IMR-90 (cell line): ENCODE measurements around the gene RBP4. TPM values are rescaled to one million over a fixed set of nuclear protein-coding genes. Genes with fewer than 3 reads are reported as not detected.

Experiments
- ATAC-seq: fragments of 200-7000 bp; cut with Tn5 transposase; 2 replicates; pipeline ENCODE4 v1.9.1; 2020; ENCODE audit warnings: low read depth, mild to moderate bottlenecking, moderate library complexity
- BruUV-seq: library from RNA; stranded (reverse); fragments of 400-500 nt; replicated peaks from 2 replicates; lab custom pipeline; 2021; lab: Mats Ljungman, UMichigan
- CTCF ChIA-PET: fragments of 300-600 bp; formaldehyde crosslinking; extraction: SDS; loops from one replicate; lab custom pipeline; 2021; ENCODE audit warnings: antibody characterized with exemption; lab: Yijun Ruan, JAX
- POLR2A ChIA-PET: fragments of 300-600 bp; sonication (Branson Sonifier 250); formaldehyde crosslinking; loops from one replicate; lab custom pipeline; 2022; ENCODE audit warnings: antibody characterized with exemption; ENCODE audit not compliant: unreplicated experiment; lab: Charles Lee
- DNase-seq: peaks from one replicate; pipeline ENCODE4 v3.0.0; 2013
- H2AFZ ChIP-seq: replicated peaks from 2 replicates; pipeline ENCODE3; 2013; ENCODE audit warnings: low read length, mild to moderate bottlenecking; ENCODE audit not compliant: poor library complexity
- H2AK5ac ChIP-seq: 2 replicates; pipeline ENCODE4 v1.6.1; 2013; ENCODE audit warnings: low read depth, low read length, inconsistent platforms
- H2AK9ac ChIP-seq: replicated peaks from 2 replicates; pipeline ENCODE3; 2013; ENCODE audit warnings: mild to moderate bottlenecking, low read depth, low read length, moderate library complexity; ENCODE audit not compliant: poor library complexity
- H2BK120ac ChIP-seq: 2 replicates; pipeline ENCODE4 v1.6.1; 2013; ENCODE audit warnings: low read depth, low read length, inconsistent platforms
- H2BK15ac ChIP-seq: 3 replicates; pipeline ENCODE4 v1.6.1; 2013; ENCODE audit warnings: low read depth, low read length, inconsistent platforms
- H2BK20ac ChIP-seq: 2 replicates; pipeline ENCODE4 v1.6.1; 2013; ENCODE audit warnings: low read depth, mild to moderate bottlenecking, inconsistent platforms, low read length, moderate library complexity
- H2BK5ac ChIP-seq: 2 replicates; pipeline ENCODE4 v1.6.1; 2013; ENCODE audit warnings: mild to moderate bottlenecking, low read depth, low read length, inconsistent platforms; ENCODE audit not compliant: poor library complexity, severe bottlenecking
- H3K14ac ChIP-seq: replicated peaks from 2 replicates; pipeline ENCODE4 v1.6.1; 2013; ENCODE audit warnings: low read depth, low read length, inconsistent platforms
- H3K18ac ChIP-seq: 2 replicates; pipeline ENCODE4 v1.6.1; 2013; ENCODE audit warnings: low read depth, low read length, control low read depth
- H3K23ac ChIP-seq: 2 replicates; pipeline ENCODE4 v1.6.1; 2013; ENCODE audit warnings: low read depth, low read length, inconsistent platforms
- H3K27ac ChIP-seq: 2 replicates; pipeline ENCODE4 v1.5.1; 2013; ENCODE audit warnings: mild to moderate bottlenecking, control low read depth, low read length; ENCODE audit not compliant: insufficient read depth
- H3K27me3 ChIP-seq: 2 replicates; pipeline ENCODE4 v1.6.1; 2013; ENCODE audit warnings: low read length; ENCODE audit not compliant: control insufficient read depth, insufficient read depth
- H3K36me3 ChIP-seq: 2 replicates; pipeline ENCODE4 v1.6.1; 2013; ENCODE audit warnings: low read length, mixed read lengths; ENCODE audit not compliant: control insufficient read depth, insufficient read depth
- H3K4ac ChIP-seq: 2 replicates; pipeline ENCODE4 v1.6.1; 2013; ENCODE audit warnings: low read depth, low read length, inconsistent platforms
- H3K4me1 ChIP-seq: 2 replicates; pipeline ENCODE4 v1.6.1; 2013; ENCODE audit warnings: low read length, mixed read lengths; ENCODE audit not compliant: control insufficient read depth, insufficient read depth
- H3K4me2 ChIP-seq: 2 replicates; pipeline ENCODE4 v1.6.1; 2013; ENCODE audit warnings: low read depth, mild to moderate bottlenecking, control low read depth, low read length, moderate library complexity
- H3K4me3 ChIP-seq: 2 replicates; pipeline ENCODE4 v1.5.1; 2013; ENCODE audit warnings: low read depth, mild to moderate bottlenecking, control low read depth, low read length, moderate library complexity; ENCODE audit not compliant: insufficient read depth
- H3K56ac ChIP-seq: 2 replicates; pipeline ENCODE4 v1.6.1; 2013; ENCODE audit warnings: low read length, inconsistent platforms; ENCODE audit not compliant: insufficient read depth; ENCODE audit errors: extremely low read depth
- H3K79me1 ChIP-seq, 2 experiments: 2 replicates each; pipeline ENCODE4 v1.6.1; 2013; ENCODE audit warnings: low read length in 2 of 2, inconsistent platforms in 1 of 2, low read depth in 1 of 2
- H3K9ac ChIP-seq: 2 replicates; pipeline ENCODE4 v1.6.1; 2013; ENCODE audit warnings: low read depth, low read length, control low read depth
- H3K9me1 ChIP-seq: 2 replicates; pipeline ENCODE4 v1.6.1; 2013; ENCODE audit warnings: low read length, inconsistent platforms; ENCODE audit not compliant: insufficient read depth
- H3K9me3 ChIP-seq: 2 replicates; pipeline ENCODE4 v1.6.1; 2013; ENCODE audit warnings: low read length; ENCODE audit not compliant: control insufficient read depth, insufficient read depth
- H4K20me1 ChIP-seq: 2 replicates; pipeline ENCODE4 v1.6.1; 2013; ENCODE audit warnings: low read length, inconsistent platforms; ENCODE audit not compliant: insufficient read depth
- H4K5ac ChIP-seq: 2 replicates; pipeline ENCODE4 v1.6.1; 2013; ENCODE audit warnings: mild to moderate bottlenecking, low read depth, low read length, control low read depth
- H4K8ac ChIP-seq, 2 experiments: 2 replicates each; pipeline ENCODE4 v1.6.1; 2013; ENCODE audit warnings: low read depth in 2 of 2, low read length in 2 of 2, control low read depth in 1 of 2, inconsistent platforms in 1 of 2
- H4K91ac ChIP-seq: 2 replicates; pipeline ENCODE4 v1.6.1; 2013; ENCODE audit warnings: low read depth, low read length, inconsistent platforms; ENCODE audit not compliant: insufficient read depth
- ELK1 ChIP-seq: fragments of 150-350 bp; IDR thresholded peaks from 2 replicates; pipeline ENCODE4 v1.6.1; 2016; ENCODE audit warnings: low read depth, mild to moderate bottlenecking, low read length, moderate library complexity, borderline replicate concordance
- MAZ ChIP-seq: IDR thresholded peaks from 2 replicates; pipeline ENCODE4 v1.6.1; 2012; ENCODE audit warnings: low read depth, mild to moderate bottlenecking, low read length, improper control_type of control experiment, moderate library complexity, borderline replicate concordance
- MXI1 ChIP-seq: IDR thresholded peaks from 2 replicates; pipeline ENCODE4 v1.6.1; 2012; ENCODE audit warnings: low read depth, mild to moderate bottlenecking, low read length, moderate library complexity, borderline replicate concordance
- RAD21 ChIP-seq: IDR thresholded peaks from 2 replicates; pipeline ENCODE4 v1.6.1; 2012; ENCODE audit warnings: low read length, improper control_type of control experiment
- WGBS, 2 experiments: methylation state at CpG; one replicate each; pipeline versions ENCODE4 v1.1.5 to v1.1.7; 2013; ENCODE audit warnings: missing lambda C conversion rate in 2 of 2; ENCODE audit not compliant: insufficient read length in 1 of 2; ENCODE audit errors: extremely low coverage in 2 of 2; 5-methylcytosine and 5-hydroxymethylcytosine counted together
- dilution Hi-C: fragments of 300-500 bp; cut with HindIII; formaldehyde crosslinking; loops from one replicate; pipeline ENCODE4 v1.14.3; 2018; ENCODE audit warnings: low sequenced_read_pairs; ENCODE audit not compliant: unreplicated experiment
- in situ Hi-C: fragments of 300-500 bp; cut with MboI; formaldehyde crosslinking; loops from 3 replicates; pipeline ENCODE4 v1.14.3; 2019; ENCODE audit warnings: low sequenced_read_pairs, inconsistent platforms, mixed read lengths
- intact Hi-C: fragments of 100-400 bp; cut with micrococcal nuclease; formaldehyde crosslinking; loops from 2 replicates; pipeline ENCODE4 v1.10.0; 2022
- polyA plus RNA-seq, 3 experiments: library from polyadenylated mRNA; depleted of rRNA; stranded (reverse); fragments of >200 nt; gene quantifications; 2 replicates each; pipeline ENCODE4 v1.2.3, GENCODE V29; 2012; ENCODE audit warnings: low replicate concordance in 1 of 3
- total RNA-seq: library from RNA; depleted of rRNA; stranded (reverse); fragments of >200 nt; gene quantifications from 2 replicates; pipeline ENCODE4 v1.2.3, GENCODE V29; 2012

RBP4 gene
- total and polyA plus RNA-seq, 2 of the 4 experiments (the other 2 are of a cell fraction), result not detected

DNA sequence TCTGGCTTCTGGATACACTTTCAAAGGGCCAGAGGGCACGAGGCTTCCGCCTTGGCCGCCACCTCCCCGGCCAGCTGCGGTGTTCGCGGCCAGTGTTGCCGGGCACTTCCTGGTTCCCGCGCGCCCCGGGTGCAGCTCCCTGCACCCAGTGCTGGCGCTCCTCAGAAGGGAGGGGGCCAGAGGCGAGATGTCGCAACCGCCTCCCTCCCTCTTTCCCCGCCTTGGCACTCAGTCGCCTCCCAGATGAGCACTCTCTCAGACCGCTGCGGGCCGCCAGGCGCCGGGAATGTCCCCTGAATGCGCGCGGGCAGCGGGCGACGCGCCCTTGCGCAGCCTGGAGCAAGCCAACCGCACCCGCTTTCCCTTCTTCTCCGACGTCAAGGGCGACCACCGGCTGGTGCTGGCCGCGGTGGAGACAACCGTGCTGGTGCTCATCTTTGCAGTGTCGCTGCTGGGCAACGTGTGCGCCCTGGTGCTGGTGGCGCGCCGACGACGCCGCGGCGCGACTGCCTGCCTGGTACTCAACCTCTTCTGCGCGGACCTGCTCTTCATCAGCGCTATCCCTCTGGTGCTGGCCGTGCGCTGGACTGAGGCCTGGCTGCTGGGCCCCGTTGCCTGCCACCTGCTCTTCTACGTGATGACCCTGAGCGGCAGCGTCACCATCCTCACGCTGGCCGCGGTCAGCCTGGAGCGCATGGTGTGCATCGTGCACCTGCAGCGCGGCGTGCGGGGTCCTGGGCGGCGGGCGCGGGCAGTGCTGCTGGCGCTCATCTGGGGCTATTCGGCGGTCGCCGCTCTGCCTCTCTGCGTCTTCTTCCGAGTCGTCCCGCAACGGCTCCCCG is 34.4 kb downstream of the RBP4 start, which contains the start of gene FFAR4 (continued):
- no peak for TF ChIP-seq ELK1

DNA sequence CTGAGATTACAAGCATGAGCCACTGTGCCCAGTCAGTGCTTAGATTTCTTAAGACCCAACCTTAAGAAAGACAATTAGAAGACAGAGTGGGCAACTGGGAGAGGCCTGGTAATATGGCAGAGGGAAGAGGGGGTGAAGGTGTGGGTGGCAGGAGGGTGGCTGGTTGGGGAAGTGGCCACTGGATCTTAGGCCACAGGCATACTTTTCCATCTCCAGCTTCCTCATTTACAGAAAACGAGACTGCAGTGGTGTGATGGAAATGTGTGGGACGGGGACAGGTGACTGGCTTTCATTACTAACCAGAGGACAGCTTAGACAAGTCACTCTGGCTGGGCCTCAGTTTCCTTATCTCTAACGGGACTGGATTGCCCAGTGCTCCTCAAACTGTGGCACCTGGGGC is 35.6 kb downstream of the RBP4 start:
- Histone ChIP-seq H4K8ac (no peak overlapping the region), H4K20me1 (no peaks in the 10 kb centered on the region), H3K18ac (no peak overlapping the region), H2BK15ac (no peak overlapping the region), H2AK9ac (no peak overlapping the region), H3K4me3 (no peak overlapping the region), H3K9ac (no peak overlapping the region), H3K27ac (no peak overlapping the region), H4K5ac (no peak overlapping the region), H2AFZ (no peak overlapping the region), H2BK20ac (no peak overlapping the region), H3K4me2 (no peak overlapping the region), H3K14ac (no peak overlapping the region), H2BK120ac (no peak overlapping the region), H2BK5ac (no peak overlapping the region), H3K9me1 (no peaks in the 10 kb centered on the region), H4K91ac (no peak overlapping the region), H3K27me3 (peaks cover 61% of the 10 kb centered on the region), H3K4ac (no peak overlapping the region), H3K9me3 (no peaks in the 10 kb centered on the region), H2AK5ac (no peak overlapping the region), H3K4me1 (no peaks in the 10 kb centered on the region), H3K23ac (no peak overlapping the region), H3K79me1 (no peaks in the 10 kb centered on the region), H3K56ac (no peak overlapping the region), H3K36me3 (no peaks in the 10 kb centered on the region)
- CTCF ChIA-PET, result no interaction called here
- intact Hi-C loops (no loop called here), in situ Hi-C loops (no loop called here), dilution Hi-C loops (no loop called here)
- no peak for TF ChIP-seq MXI1
- TF ChIP-seq MAZ, result no peak
- no peak for TF ChIP-seq RAD21
- TF ChIP-seq ELK1, result no peak
- BruUV-seq, result no TSS peak
- no CpG with 5 or more reads among the region's 3 CpGs for WGBS, 2 experiments
- no peak for DNase-seq
- ATAC-seq, result no peak
- POLR2A ChIA-PET, result no interaction called here
